ENCODE data around the gene KCNC3. TPM values are rescaled to one million over a fixed set of nuclear protein-coding genes. Genes with fewer than 3 reads are reported as not detected.

The KCNC3 gene
- total and polyA plus RNA-seq, 12 donors: 0.17 to 7.3 (median 1.4) TPM

GRCh38 chr19:50280983-50281382 is 48.2 kb downstream of the KCNC3 start:
- Histone ChIP-seq H3K4me1 (replicated peaks in 1 of 2) (no peaks in the 10 kb centered on the region), H3K36me3 (replicated peaks in 1 of 2) (no peaks in the 10 kb centered on the region), H3K27me3 (no peaks in the 10 kb centered on the region), H3K4me3 (no peak overlapping the region), H3K27ac (no peak overlapping the region), H3K9me3 (replicated peaks in 1 of 3) (peaks cover 0 to 8% (median 0%) of the 10 kb centered on the region in 3 donors)
- no peak for DNase-seq
- 53 to 72% (median 61%) methylated on average over 3 of the region's 3 CpGs for WGBS, 4 donors
- TF ChIP-seq CTCF (IDR thresholded peaks at IDR 0.05) (no peak), POLR2A (IDR thresholded peaks at IDR 0.05) (no peak)
- intact Hi-C loops (cut with DNase I): no loop called here

GRCh38 chr19:50280074-50280473 is 49.1 kb downstream of the KCNC3 start:
- Histone ChIP-seq H3K36me3 (replicated peaks in 1 of 2) (no peaks in the 10 kb centered on the region), H3K4me3 (no peak overlapping the region)
- 61 to 76% (median 75%) methylated on average over 4 to 14 of the region's 14 CpGs for WGBS, 4 donors

DNA sequence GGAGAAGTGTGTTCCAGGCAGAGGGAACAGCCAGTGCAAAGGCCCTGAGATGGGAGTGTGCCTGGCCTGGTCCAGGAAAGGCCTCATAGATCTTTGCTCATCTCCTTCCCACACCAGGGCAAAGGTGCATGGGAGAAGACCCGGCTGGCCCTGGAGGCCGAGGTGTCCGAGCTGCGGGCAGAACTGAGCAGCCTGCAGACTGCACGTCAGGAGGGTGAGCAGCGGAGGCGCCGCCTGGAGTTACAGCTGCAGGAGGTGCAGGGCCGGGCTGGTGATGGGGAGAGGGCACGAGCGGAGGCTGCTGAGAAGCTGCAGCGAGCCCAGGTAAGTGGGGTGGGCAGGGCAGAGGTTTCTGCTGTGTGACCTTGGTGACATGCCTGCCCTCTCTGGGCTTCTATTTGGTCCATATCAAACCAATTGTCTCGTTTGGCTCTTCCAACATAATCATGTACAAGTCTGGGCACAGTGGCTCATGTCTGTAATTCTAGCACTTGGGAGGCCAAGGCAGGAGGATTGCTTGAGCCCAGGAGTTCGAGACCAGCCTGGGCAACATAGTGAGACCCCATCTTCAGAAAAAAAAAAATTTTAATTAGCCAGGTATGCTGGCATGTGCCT is 51.1 kb downstream of the KCNC3 start:
- WGBS, 4 donors: 81 to 89% (median 87%) methylated on average over 14 of the region's 14 CpGs
- H3K4me1 ChIP-seq (replicated peaks in 1 of 2): no peaks in the 10 kb centered on the region
- H3K27ac ChIP-seq: no peak overlapping the region
- no peak for TF ChIP-seq POLR2A (IDR thresholded peaks at IDR 0.05)
- no peak for TF ChIP-seq CTCF (IDR thresholded peaks at IDR 0.05)
- no peaks in the 10 kb centered on the region for H3K36me3 ChIP-seq (replicated peaks in 1 of 2)
- intact Hi-C loops (cut with DNase I): no loop called here
- H3K27me3 ChIP-seq: no peaks in the 10 kb centered on the region
- H3K4me3 ChIP-seq: no peak overlapping the region
- no peak for DNase-seq
- H3K9me3 ChIP-seq (replicated peaks in 1 of 3): no peaks in the 10 kb centered on the region

More at GRCh38 chr19:50280074-50280473, 49.1 kb downstream of the KCNC3 start:
- intact Hi-C loops (cut with DNase I): no loop called here
- no peak for DNase-seq
- TF ChIP-seq POLR2A (IDR thresholded peaks at IDR 0.05) (no peak), CTCF (IDR thresholded peaks at IDR 0.05) (no peak)
- Histone ChIP-seq H3K9me3 (replicated peaks in 1 of 3) (no peaks in the 10 kb centered on the region), H3K27ac (no peak overlapping the region), H3K4me1 (replicated peaks in 1 of 2) (no peaks in the 10 kb centered on the region), H3K27me3 (no peaks in the 10 kb centered on the region)

GRCh38 chr19:50276370-50277063 is 52.7 kb downstream of the KCNC3 start:
- no peak for DNase-seq
- 80 to 88% (median 84%) methylated on average over 13 to 15 of the region's 15 CpGs for WGBS, 4 donors
- TF ChIP-seq CTCF (IDR thresholded peaks at IDR 0.05): no peak
- TF ChIP-seq POLR2A (IDR thresholded peaks at IDR 0.05): no peak
- H3K36me3 ChIP-seq (replicated peaks in 1 of 2): no peaks in the 10 kb centered on the region
- no peaks in the 10 kb centered on the region for H3K9me3 ChIP-seq (replicated peaks in 1 of 3)
- no peak overlapping the region for H3K27ac ChIP-seq
- H3K4me1 ChIP-seq (replicated peaks in 1 of 2): no peaks in the 10 kb centered on the region
- H3K4me3 ChIP-seq: no peak overlapping the region
- H3K27me3 ChIP-seq: no peaks in the 10 kb centered on the region
- intact Hi-C loops (cut with DNase I): no loop called here

Data from adrenal gland (tissue), 12 donors.